ENCODE data around the gene LAPTM4A. TPM values are rescaled to one million over a fixed set of nuclear protein-coding genes. Genes with fewer than 3 reads are reported as not detected.

The LAPTM4A gene
- total and polyA plus RNA-seq, 10 of the 15 experiments (the other 5 are each of a cell fraction or from before 2014, with no cell fraction given): 17.8 to 107 (median 45.8) TPM

DNA sequence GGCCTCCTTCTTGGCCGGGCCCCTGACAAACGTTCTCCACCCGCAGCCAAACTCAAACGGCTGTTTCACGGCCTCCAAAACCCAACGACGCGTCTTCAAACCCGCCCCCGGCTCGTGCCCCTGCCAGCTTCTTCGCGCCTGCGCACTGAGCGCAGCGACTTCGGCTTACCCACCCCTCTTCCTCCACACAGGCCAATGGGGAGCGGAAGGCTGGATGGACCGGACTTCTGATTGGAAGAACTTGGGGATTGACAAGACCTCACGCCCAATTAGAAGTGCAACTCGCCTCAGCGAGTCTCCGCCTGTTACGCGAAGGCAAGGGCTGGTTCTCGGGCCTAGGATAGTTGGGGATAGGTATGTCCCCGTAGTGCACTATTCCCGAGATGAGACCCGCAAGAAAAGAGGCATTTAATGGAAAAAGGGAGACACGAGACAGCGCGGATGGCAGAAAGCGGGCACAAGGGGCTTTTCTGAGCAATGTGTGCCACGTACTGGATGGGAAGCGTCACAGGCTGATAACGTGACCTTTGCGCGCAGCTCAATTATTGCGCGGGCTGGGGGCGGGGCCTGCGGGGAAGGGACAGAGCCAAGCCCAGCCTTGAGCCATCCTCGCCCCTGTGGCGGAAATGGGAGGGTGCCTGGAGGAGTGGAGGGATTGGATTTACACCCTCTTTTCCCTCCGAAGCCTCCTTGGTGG lies at the start of gene LAPTM4A (continued):
- TF ChIP-seq, protein P1, sequence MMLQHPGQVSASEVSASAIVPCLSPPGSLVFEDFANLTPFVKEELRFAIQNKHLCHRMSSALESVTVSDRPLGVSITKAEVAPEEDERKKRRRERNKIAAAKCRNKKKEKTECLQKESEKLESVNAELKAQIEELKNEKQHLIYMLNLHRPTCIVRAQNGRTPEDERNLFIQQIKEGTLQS (IDR thresholded peaks at IDR 0.05; ENCODE audit: borderline replicate concordance, extremely low read depth, low read depth, low read length): 0 out of 2 replicates have a peak, but pooled peaks have one; percentile 39
- peak; percentile 91 for TF ChIP-seq RB1 (IDR thresholded peaks at IDR 0.05; ENCODE audit: borderline replicate concordance)
- peak; percentile 37; the same call in 1 of the 2 replicates for TF ChIP-seq RUNX3 (IDR thresholded peaks at IDR 0.05; ENCODE audit: low read length)
- 0 out of 2 replicates have a peak, but pooled peaks have one; percentile 42 for TF ChIP-seq STAT1 (conservative IDR thresholded peaks at IDR 0.05)
- TF ChIP-seq POU2F2 (IDR thresholded peaks at IDR 0.05; ENCODE audit: borderline replicate concordance, low read depth, low read length): peak; percentile 10; the same call in 2 of the 3 replicates
- TF ChIP-seq ZNF24 (IDR thresholded peaks at IDR 0.05): no peak
- TF ChIP-seq, protein P2, sequence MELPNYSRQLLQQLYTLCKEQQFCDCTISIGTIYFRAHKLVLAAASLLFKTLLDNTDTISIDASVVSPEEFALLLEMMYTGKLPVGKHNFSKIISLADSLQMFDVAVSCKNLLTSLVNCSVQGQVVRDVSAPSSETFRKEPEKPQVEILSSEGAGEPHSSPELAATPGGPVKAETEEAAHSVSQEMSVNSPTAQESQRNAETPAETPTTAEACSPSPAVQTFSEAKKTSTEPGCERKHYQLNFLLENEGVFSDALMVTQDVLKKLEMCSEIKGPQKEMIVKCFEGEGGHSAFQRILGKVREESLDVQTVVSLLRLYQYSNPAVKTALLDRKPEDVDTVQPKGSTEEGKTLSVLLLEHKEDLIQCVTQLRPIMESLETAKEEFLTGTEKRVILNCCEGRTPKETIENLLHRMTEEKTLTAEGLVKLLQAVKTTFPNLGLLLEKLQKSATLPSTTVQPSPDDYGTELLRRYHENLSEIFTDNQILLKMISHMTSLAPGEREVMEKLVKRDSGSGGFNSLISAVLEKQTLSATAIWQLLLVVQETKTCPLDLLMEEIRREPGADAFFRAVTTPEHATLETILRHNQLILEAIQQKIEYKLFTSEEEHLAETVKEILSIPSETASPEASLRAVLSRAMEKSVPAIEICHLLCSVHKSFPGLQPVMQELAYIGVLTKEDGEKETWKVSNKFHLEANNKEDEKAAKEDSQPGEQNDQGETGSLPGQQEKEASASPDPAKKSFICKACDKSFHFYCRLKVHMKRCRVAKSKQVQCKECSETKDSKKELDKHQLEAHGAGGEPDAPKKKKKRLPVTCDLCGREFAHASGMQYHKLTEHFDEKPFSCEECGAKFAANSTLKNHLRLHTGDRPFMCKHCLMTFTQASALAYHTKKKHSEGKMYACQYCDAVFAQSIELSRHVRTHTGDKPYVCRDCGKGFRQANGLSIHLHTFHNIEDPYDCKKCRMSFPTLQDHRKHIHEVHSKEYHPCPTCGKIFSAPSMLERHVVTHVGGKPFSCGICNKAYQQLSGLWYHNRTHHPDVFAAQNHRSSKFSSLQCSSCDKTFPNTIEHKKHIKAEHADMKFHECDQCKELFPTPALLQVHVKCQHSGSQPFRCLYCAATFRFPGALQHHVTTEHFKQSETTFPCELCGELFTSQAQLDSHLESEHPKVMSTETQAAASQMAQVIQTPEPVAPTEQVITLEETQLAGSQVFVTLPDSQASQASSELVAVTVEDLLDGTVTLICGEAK (IDR thresholded peaks at IDR 0.05; ENCODE audit: borderline replicate concordance): 0 out of 2 replicates have a peak, but pooled peaks have one; percentile 12
- TF ChIP-seq SPI1 (IDR thresholded peaks at IDR 0.05; ENCODE audit: borderline replicate concordance, insufficient read depth, low read depth, low read length): no peak; the same call in 1 of the 2 replicates
- TF ChIP-seq, protein P3, sequence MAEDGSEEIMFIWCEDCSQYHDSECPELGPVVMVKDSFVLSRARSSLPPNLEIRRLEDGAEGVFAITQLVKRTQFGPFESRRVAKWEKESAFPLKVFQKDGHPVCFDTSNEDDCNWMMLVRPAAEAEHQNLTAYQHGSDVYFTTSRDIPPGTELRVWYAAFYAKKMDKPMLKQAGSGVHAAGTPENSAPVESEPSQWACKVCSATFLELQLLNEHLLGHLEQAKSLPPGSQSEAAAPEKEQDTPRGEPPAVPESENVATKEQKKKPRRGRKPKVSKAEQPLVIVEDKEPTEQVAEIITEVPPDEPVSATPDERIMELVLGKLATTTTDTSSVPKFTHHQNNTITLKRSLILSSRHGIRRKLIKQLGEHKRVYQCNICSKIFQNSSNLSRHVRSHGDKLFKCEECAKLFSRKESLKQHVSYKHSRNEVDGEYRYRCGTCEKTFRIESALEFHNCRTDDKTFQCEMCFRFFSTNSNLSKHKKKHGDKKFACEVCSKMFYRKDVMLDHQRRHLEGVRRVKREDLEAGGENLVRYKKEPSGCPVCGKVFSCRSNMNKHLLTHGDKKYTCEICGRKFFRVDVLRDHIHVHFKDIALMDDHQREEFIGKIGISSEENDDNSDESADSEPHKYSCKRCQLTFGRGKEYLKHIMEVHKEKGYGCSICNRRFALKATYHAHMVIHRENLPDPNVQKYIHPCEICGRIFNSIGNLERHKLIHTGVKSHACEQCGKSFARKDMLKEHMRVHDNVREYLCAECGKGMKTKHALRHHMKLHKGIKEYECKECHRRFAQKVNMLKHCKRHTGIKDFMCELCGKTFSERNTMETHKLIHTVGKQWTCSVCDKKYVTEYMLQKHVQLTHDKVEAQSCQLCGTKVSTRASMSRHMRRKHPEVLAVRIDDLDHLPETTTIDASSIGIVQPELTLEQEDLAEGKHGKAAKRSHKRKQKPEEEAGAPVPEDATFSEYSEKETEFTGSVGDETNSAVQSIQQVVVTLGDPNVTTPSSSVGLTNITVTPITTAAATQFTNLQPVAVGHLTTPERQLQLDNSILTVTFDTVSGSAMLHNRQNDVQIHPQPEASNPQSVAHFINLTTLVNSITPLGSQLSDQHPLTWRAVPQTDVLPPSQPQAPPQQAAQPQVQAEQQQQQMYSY (CRISPR knock-in tag; IDR thresholded peaks at IDR 0.05): no peak
- TF ChIP-seq, protein P4, sequence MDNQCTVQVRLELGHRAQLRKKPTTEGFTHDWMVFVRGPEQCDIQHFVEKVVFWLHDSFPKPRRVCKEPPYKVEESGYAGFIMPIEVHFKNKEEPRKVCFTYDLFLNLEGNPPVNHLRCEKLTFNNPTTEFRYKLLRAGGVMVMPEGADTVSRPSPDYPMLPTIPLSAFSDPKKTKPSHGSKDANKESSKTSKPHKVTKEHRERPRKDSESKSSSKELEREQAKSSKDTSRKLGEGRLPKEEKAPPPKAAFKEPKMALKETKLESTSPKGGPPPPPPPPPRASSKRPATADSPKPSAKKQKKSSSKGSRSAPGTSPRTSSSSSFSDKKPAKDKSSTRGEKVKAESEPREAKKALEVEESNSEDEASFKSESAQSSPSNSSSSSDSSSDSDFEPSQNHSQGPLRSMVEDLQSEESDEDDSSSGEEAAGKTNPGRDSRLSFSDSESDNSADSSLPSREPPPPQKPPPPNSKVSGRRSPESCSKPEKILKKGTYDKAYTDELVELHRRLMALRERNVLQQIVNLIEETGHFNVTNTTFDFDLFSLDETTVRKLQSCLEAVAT (IDR thresholded peaks at IDR 0.05): peak; percentile 77
- TF ChIP-seq IKZF1 (conservative IDR thresholded peaks at IDR 0.05): peak; percentile 80
- TF ChIP-seq ZNF622 (IDR thresholded peaks at IDR 0.05): no peak
- TF ChIP-seq, protein P5, sequence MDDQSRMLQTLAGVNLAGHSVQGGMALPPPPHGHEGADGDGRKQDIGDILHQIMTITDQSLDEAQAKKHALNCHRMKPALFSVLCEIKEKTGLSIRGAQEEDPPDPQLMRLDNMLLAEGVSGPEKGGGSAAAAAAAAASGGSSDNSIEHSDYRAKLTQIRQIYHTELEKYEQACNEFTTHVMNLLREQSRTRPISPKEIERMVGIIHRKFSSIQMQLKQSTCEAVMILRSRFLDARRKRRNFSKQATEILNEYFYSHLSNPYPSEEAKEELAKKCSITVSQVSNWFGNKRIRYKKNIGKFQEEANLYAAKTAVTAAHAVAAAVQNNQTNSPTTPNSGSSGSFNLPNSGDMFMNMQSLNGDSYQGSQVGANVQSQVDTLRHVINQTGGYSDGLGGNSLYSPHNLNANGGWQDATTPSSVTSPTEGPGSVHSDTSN (IDR thresholded peaks at IDR 0.05; ENCODE audit: insufficient replicate concordance, low read depth, low read length): peak; percentile 95
- peak; percentile 93 for TF ChIP-seq HDGF (IDR thresholded peaks at IDR 0.05)
- TF ChIP-seq FOXM1 (IDR thresholded peaks at IDR 0.05; ENCODE audit: low read depth, low read length): no peak
- peak; percentile 34; the same call in 1 of the 2 replicates for TF ChIP-seq POLR2AphosphoS2 (IDR thresholded peaks at IDR 0.05; ENCODE audit: low read depth, low read length)
- no peak for TF ChIP-seq JUNB (IDR thresholded peaks at IDR 0.05)
- 0 out of 2 replicates have a peak, but pooled peaks have one; percentile 49 for TF ChIP-seq HCFC1 (IDR thresholded peaks at IDR 0.05; ENCODE audit: low read length)
- TF ChIP-seq ZNF207 (IDR thresholded peaks at IDR 0.05; ENCODE audit: borderline replicate concordance): peak; percentile 92
